CD4-positive, alpha-beta T cell treated with Interferon alpha-2 for 1 hour (primary cell): ENCODE measurements around the gene PRKAG2.
"Not testable (repeated sequence)": the region's sequence is repeated elsewhere in the genome, so short reads cannot be mapped to it uniquely, and the experiment has no call there.

Experiments used
- DNase-seq, 2 donors: peaks; one replicate each; pipeline ENCODE4 v3.0.0-alpha.2; 2020 to 2022

Gene PRKAG2

GRCh38 chr7:151758622-151759540 lies 118.0 kb downstream of the PRKAG2 start:
- no peak for DNase-seq

- no peak for DNase-seq
These were observed 119.6 kb downstream of the PRKAG2 start for GRCh38 chr7:151757274-151757673.

DNA sequence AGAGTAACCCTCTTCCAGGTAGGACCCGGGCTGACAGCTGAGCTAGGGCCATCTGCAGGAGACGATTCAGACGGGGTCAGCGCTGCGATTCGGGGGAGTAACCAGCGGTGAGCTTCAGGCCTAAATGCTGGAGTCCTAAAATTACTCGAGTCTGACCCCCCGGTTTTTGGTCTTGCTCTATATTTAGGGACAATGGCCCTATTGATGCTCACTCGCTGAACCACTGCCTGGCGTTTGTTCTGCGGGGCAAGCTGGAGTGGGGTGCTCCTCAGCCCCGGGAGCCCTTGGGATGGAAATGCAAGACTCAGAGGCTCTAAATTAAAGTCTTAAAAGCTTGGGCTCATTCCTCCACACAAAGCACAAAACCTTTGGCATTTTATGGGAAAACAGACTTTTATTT lies 120.0 kb downstream of the PRKAG2 start:
- no peak for DNase-seq

DNA sequence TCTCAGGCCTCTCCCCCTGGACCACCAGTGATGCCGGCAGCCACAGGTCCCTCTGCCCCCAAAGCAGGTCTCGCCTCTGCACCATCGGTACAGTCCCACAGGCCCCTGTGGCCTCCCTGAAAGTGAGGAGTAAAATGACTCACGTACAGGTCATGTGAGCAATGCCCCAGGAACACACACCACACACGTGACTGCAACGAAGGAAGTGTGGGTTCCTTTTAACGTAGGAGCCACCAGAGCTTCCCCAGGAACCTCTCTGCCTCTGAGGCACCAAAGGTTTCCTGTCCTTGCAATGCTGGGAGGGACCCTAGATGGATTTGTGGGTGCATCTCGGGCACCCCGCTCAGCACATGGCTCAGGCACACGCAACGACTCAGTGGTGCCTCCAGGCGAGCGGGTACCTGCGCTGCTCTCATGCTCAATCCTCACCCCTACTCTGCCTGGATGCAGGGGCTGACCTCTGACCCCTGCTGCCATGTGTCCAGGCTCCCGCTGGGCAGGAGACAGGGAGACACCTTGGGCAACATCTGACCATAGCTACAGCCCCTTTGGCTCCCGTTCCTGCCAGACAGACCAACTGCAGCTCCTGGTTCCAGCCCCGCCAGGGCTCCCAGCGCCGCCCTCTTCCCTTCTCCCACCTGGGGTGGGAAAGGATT lies 120.7 kb downstream of the PRKAG2 start:
- peak; percentile 66 to 70 for DNase-seq

- no peak for DNase-seq
These were observed 121.6 kb downstream of the PRKAG2 start for GRCh38 chr7:151755131-151755801.

DNA sequence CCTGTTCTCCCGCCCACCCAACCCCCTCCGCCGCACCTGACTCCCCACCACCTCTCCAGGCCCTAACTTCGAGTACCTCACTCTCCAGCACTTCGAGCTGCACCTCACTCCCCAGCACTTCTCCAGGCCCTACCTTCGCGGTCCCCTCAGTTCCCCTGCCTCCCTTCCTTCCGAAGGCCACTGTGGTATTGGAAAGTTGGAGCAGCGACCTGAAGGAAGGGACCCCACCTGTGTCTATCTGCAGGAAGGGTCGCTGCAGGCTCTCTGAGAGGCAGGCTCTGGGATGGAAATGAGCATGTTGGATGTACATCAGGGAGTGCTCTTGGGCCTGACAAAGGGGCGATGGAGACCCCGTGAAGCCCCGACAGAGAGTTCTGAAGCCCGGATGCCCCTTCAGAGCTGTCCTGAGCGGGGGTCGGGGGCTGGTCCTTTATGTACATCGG lies 122.2 kb downstream of the PRKAG2 start:
- DNase-seq: no peak

- peak; percentile 18 to 19 for DNase-seq
These were observed 122.7 kb downstream of the PRKAG2 start for GRCh38 chr7:151754142-151754590.

DNA sequence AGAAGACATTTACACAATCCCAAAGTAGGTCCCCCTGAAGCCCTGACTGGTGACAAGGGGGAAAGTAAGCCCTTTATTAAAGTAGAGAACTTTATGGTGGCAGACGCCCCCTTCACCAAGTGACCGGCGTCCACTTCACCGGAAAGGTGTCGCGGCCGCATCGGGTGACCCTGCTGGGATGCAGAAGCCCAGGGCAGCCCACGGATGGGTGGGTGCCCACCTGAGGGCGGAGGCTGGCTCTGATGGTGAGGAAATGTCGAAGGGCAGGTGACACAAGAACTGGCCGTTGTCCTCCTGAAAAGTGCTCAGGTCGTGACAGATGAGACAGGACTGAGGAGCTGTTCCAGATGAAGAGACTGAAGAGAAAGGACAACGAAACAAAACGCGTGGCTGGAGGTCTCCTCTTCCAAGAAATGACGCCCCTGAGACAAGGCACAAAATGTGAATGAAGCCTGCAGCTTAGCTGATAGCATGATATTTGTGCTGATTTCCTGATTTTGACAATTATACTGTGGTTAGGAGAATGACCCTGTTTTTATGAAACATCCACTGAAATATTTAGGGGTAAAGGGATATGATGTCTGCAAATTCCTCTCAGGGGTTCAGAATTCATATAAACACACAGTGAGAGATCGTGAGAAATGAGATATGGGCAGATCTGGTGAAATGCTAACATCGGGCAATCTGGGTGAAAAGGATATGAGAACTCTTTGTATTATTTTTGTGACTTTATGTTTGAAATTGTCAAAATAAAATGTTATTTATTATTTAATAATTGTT lies 123.9 kb downstream of the PRKAG2 start:
- DNase-seq: no peak

DNA sequence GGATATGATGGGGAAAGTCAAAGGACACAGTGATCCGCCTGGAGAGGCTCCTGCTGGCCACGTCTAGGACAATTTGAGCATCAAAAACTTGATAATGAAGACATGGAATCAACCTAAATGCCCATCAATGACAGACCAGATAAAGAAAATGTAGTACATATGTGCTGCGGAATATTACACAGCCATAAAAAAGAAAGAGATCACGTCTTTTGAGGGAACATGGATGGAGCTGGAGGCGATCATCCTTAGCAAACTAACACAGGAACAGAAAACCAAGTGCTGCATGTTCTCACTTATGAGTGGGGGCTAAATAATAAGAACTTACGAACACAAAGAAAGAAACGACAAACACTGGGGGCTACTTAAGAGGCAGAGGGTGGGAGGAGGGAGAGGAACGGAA lies 124.9 kb downstream of the PRKAG2 start:
- no peak for DNase-seq

DNA sequence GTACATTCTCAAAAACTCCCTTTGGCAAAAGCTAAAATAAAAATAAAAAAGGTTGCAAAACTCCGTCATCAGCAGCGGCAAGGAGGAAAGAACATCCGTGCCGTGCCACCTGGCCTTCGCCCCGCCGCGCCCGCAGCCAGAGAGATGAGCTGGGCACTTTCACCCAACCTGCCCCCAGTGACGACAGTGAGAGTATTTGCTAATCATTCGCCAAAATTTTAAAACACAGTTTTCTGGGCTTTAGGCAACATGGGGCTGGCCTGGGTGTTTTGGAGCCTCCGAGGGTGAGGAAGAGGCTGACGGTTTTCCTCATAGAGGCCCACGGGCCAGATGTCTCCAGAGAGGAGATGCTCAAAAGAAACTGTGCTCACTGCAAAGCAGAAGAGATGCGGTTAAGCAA lies 128.2 kb downstream of the PRKAG2 start:
- DNase-seq: no peak

GRCh38 chr7:151748021-151748420 lies 128.9 kb downstream of the PRKAG2 start:
- DNase-seq: not testable (repeated sequence)

DNA sequence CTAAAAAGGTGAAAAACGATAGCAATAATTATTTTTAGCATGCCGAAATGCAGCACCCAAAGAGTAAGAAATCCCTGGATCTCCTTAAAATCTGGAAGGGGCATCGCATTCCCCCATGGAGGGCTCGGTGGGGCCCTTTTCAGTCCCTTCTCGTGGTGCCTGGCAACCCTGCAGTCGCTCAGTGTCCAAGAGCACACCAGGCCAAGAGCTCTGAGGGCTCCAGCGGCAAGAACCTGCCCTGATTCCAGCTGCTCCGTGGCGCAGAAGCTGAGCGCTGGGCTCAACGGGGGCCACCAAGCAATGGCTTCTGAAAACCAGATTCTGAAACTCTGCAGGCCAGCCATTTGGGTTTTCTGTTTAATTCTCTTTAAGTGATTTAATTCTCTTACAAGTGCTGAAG lies 131.2 kb downstream of the PRKAG2 start:
- DNase-seq: no peak

DNA sequence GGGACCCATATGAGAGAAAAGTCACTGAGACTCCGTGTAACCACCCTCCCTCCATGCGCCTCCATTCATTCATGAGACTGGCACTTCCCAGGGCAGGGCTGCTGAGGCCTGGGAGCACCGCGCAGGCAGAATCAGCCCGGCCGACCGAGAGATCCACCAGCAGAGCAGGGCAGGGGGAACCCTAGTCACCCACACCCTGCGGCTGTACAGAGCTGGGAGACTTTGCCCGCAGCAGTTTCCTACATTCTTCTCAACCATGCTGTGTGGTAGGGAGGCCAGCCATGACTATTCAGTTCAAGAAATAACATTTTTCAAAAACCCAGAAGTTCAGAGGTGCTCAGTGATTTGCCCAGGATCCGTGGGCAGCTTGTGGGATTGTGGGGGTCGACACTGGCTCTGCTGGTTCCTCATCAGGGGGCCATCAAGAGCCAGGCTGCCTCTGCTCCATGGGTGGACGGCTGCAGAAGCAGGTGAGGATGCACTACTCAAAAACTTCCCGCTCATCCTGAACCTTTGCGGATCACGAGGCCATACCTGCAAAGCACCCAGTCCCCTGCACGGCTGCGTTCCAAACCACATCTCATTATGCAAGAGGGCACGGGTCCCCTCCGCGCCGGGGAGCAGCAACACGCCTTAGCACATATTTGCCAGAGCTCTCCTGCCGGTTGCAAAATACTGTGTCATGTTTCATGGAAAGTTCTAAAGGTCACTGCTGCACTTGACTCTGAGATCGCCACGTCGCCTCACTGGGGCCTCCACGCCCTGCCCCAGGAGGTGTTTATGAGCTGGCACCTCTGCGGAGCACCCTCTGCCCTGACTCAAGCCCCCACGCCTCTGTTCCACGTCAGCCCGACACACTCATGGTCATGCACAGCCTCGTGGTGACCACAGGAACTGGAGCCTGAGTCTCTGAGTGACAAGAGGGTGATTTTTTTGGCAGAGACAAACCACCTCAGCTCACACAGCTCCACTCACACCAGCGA lies 132.0 kb downstream of the PRKAG2 start:
- peak in 1 of 2 donors; percentile 68 for DNase-seq

DNA sequence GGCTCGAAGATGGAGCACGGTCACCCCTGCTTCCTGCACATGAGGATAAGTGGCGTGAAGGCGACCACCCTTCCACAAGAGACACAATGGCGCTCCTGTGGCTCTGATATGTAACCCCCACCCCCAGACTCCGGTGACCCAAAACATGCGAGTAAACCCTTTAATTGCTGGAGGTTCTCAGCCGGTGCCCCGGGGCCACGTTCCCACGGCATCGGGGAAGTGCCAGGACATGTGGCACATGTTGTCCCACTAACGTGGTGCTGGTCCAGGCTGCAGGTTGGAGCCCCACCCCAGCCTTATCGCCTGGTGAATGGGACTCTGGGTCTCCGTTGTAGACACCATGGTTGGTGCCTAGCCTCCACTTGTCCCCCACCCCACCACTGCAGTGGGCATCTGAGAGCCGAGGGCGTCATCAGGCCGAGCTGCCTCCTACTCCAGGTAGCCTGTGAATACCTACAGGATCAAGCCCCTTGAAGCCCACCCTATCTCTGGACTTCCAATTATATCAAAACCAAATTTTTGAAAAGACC lies 132.8 kb downstream of the PRKAG2 start:
- no peak for DNase-seq

DNA sequence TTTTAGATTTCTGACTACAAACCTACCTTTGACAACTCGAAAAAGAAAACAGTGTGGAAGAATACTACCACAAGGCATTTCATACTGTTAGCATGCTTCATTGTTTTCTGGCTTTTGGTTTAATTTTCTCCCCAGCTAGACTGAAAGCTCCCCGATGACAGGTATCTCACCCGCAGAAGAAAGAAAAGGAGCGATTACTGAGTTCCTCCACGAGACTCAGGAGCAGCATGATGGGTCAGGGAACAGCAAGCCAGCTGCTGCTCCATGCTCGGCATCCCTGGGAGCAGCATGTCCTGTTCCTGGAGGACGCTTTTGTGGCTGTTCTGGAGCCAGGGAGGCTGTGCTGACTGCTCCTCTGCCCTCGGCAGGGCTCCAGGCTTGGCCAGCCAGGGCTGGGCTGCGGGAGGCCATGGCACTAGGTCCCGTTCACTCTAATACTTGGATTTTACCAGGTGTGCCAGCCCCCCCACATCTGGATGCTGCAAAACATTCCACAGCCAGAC lies 133.4 kb downstream of the PRKAG2 start:
- DNase-seq: no peak

DNA sequence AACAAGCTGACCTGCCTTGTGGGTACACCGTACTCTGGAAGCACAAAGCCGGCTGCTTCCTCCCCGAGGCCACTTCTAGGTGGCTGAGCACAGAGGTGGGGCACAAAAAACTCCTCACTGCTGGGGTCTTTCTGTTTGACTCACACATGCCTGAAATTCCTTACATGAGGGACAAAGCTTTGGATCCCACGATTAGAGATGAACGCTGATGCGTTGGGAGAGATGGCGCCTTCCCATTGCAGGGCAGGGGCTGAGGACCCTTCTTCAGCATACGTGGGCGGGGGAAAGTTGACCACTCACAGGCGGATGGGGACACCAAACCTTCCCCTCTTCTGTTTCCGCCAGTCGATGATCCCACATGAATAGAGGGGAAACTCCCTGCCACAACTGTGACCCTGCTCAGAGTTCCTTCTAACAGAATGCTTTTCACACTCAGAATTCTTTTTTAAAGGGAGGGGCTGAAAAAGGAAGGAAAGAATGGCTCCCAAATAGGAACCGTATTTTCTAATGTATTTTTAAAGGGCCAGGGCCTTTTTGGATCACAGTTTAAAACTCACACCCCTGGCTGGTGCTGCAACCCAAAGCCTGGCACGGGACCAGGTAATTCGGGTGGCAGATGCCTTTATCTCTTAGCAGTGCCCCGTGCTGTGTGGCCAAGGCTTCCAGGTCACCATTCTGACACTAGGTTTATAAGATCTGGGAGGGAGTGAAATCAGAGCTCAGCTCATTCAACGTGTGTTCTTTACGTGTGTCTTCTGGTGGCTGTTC lies 134.0 kb downstream of the PRKAG2 start:
- DNase-seq: no peak

DNA sequence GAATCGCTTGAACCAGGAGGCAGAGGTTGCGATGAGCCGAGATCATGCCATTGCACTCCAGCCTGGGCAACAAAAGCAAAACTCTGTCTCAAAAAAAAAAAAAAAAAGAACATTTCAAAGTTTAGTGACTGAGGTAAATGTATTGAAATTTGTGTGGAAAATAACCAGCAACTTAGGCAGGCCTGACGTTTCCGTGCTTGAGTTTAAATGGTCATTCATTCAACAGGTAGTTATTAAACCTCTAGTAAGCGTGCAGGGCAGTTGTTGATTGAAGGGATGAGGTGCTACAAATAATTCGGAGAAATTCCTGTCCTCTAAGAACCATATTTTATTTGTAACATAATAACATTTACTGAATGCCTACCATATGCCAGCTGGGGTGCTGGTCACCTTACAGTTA lies 135.3 kb downstream of the PRKAG2 start:
- DNase-seq: no peak

GRCh38 chr7:151740081-151740851 lies 136.6 kb downstream of the PRKAG2 start:
- no peak for DNase-seq

DNA sequence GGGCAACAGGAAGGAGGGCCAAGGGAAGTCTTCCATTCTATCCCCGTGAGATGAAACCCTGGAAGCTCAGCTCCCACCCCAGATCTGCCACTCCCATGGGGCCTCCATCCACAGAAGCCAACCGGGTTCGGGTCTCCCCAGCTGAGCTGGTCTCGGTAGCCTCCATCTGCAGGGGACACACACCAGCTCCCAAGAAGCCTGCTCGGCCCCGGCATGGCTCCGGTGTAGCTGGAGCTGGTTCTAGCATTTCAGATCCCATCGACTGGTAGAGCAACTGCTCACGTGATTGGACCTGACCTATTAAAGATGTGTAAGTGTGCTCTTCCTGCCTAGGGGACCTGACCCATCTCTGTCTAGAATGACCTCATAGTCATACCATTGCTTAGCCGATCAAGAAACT lies 138.0 kb downstream of the PRKAG2 start:
- no peak for DNase-seq
